ENCODE results near the gene RPL35. TPM values are rescaled to one million over a fixed set of nuclear protein-coding genes. Genes with fewer than 3 reads are reported as not detected.

The RPL35 gene
- total RNA-seq, 1 experiment from 2014 or later, result 1,637 TPM

DNA sequence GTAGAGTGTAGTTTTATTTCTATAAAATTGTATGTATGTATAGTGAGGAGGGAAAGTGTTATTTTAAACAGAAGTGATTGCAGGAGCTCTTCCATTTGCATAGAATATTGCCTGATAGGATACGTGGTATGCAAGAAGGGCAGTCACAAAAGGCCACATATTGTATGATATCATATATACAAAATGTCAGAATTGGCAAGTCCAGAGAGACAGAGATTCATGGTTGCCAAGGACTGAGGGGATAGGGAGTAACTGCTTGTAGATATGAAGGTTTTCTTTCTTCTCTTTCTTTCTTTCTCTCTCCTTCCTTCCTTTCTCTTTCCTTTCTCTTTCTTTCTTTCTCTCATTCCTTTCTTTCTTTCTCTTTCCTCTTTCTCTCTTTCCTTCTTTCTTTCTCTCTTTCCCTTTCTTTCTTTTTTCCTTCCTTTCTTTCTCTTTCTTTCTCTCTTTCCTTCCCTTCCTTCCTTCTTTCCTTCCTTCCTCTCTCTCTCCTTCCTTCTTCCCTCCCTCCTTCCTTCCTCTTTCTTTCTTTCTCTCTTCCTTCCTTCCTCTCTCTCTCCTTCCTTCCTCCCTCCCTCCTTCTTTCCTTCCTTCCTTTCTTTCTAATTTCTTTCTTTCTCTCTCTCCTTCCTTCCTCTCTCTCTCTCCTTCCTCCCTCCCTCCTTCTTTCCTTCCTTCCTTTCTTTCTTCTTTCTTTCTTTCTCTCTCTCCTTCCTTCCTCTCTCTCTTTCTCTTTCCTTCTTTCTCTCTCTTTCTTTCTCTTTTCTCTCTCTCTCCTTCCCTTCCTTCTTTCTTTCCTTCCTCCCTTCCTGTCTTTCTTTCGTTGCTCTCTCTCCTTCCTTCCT, 33.0 kb downstream of the RPL35 start:
- no peaks in the 10 kb centered on the region for H3K9me3 ChIP-seq (ENCODE audit: low read depth, low read length, poor library complexity, severe bottlenecking)
- DNase-seq (ENCODE audit: low spot score), result no peak
- H3K36me3 ChIP-seq (ENCODE audit: insufficient read depth, low read length, poor library complexity, severe bottlenecking), result no peaks in the 10 kb centered on the region

DNA sequence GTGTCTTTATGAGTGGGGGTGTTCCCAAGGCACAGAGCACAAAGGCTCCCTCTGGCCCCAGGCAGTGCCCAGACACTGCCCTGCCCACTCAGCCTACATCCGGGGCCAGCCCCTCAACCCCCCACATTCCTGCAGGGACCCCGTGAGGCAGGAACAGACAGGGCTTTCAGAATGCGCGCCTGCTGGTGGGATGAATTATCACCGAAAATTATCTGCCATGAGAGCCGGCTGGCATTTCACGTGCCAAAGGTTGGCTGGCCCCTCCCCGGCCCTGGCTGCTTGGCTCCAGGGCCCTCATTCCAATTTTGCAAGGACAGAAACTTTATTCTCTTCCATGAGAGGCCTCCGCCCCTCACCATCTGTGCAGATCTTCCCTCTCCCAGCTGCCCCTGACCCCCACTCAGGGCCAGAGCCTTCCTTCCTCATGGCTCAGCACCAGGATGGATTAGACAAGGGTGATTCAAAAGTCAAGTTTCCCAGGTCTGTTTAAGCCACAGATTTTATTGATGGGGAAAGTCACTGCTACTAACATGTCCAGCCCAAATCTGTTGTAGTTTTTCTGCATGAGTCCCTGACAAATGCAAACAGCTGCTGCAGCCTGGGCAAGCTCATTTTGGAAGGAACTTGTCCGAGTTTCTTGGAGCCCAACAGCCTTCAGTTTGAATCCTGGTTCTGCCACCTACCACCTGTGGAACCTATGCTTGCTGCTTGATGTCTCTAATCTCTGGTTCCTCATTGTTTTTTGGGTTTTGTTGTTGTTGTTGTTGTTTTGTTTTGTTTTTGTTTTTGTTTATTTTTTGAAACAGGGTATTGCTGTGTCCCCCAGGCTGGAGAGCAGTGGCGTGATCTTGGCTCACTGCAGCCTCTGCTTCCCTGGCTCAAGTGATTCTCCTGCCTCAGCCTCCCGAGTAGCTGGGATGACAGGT, 40.8 kb downstream of the RPL35 start:
- no TSS peak for BruUV-seq (replicated peaks)
- no peaks in the 10 kb centered on the region for H3K36me3 ChIP-seq (ENCODE audit: insufficient read depth, low read length, poor library complexity, severe bottlenecking)
- ChIA-PET POLR2A (ENCODE audit: low non-redundant PET) (no interaction called here), CTCF (no interaction called here)
- no peak overlapping the region for H3K4me3 ChIP-seq (ENCODE audit: low read depth, low read length, poor library complexity, severe bottlenecking)
- H3K27me3 ChIP-seq (replicated peaks; ENCODE audit: insufficient read depth, low read depth, low read length, poor library complexity), result no peaks in the 10 kb centered on the region
- H3K9me3 ChIP-seq (ENCODE audit: low read depth, low read length, poor library complexity, severe bottlenecking), result no peaks in the 10 kb centered on the region
- H3K27ac ChIP-seq (ENCODE audit: low read depth, low read length, poor library complexity, severe bottlenecking), result no peak overlapping the region
- no peaks in the 10 kb centered on the region for H3K4me1 ChIP-seq (ENCODE audit: insufficient read depth, low read length, poor library complexity, severe bottlenecking)
- DNase-seq (ENCODE audit: low spot score), result no peak
- intact Hi-C loops (cut with micrococcal nuclease; ENCODE audit: unreplicated experiment), result no loop called here
- TF ChIP-seq, protein P1, sequence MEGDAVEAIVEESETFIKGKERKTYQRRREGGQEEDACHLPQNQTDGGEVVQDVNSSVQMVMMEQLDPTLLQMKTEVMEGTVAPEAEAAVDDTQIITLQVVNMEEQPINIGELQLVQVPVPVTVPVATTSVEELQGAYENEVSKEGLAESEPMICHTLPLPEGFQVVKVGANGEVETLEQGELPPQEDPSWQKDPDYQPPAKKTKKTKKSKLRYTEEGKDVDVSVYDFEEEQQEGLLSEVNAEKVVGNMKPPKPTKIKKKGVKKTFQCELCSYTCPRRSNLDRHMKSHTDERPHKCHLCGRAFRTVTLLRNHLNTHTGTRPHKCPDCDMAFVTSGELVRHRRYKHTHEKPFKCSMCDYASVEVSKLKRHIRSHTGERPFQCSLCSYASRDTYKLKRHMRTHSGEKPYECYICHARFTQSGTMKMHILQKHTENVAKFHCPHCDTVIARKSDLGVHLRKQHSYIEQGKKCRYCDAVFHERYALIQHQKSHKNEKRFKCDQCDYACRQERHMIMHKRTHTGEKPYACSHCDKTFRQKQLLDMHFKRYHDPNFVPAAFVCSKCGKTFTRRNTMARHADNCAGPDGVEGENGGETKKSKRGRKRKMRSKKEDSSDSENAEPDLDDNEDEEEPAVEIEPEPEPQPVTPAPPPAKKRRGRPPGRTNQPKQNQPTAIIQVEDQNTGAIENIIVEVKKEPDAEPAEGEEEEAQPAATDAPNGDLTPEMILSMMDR (conservative IDR thresholded peaks at IDR 0.05; ENCODE audit: low read depth, low read length), result no peak
- TF ChIP-seq EZH2 (IDR thresholded peaks at IDR 0.05; ENCODE audit: borderline replicate concordance, low read depth, low read length, poor library complexity, severe bottlenecking), result no peak

More for the DNA sequence above, 33.0 kb downstream of the RPL35 start:
- TF ChIP-seq EZH2 (IDR thresholded peaks at IDR 0.05; ENCODE audit: borderline replicate concordance, low read depth, low read length, poor library complexity, severe bottlenecking), result no peak
- TF ChIP-seq, protein P1 (conservative IDR thresholded peaks at IDR 0.05; ENCODE audit: low read depth, low read length), result no peak
- POLR2A ChIA-PET (ENCODE audit: low non-redundant PET), result no interaction called here
- intact Hi-C loops (cut with micrococcal nuclease; ENCODE audit: unreplicated experiment), result no loop called here
- Histone ChIP-seq H3K4me3 (ENCODE audit: low read depth, low read length, poor library complexity, severe bottlenecking) (no peak overlapping the region), H3K27ac (ENCODE audit: low read depth, low read length, poor library complexity, severe bottlenecking) (no peak overlapping the region), H3K4me1 (ENCODE audit: insufficient read depth, low read length, poor library complexity, severe bottlenecking) (peaks cover 12% of the 10 kb centered on the region), H3K27me3 (replicated peaks; ENCODE audit: insufficient read depth, low read depth, low read length, poor library complexity) (no peaks in the 10 kb centered on the region)
- CTCF ChIA-PET, result interaction anchor here (0.6 to 1.0 kb wide), 2 partner anchors 24 to 43 kb away, joined by 3 to 6 read pairs; partner anchors contain the start of gene WDR38
- BruUV-seq (replicated peaks), result no TSS peak

DNA sequence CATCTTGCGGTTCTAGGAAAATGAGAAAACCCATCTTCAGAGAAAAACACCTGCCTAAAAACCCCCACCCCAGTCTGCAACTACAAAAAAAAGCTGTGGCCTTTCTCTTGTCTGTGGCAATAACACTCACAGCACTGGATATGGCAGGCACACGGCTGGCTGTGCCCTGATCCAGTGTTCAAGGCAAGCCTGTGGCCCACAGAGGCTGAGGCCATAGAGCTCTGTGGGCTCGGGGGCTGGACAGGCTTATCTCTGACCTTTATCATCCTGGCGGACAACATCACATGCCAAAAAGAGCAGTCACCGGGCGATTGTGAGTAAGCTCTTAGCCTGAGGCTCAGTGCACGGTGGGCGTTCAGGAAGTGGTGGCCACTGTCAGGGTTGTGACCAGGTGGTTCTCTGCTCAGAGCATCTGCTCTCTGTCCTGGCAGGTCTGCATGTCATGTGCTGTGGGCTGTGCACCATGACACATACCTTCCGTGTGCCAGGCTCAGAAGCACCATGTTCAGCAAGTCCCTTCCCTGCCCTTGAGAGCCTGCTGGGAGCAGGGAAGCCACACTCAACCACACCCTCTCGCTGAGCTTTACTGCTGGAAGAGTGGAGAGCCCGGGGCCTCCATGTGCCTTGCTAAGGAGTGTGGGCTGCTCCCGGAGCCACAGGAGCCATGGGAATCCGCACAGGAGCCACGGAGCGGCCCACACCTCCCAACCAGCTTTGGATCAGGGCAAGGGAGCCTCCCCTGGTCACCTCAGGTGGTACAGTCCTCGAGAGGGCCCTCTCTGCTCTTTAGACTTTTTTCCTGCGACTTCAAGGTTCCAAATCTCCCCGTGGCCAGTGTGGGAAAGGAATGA, 43.1 kb downstream of the RPL35 start:
- H3K27me3 ChIP-seq (replicated peaks; ENCODE audit: insufficient read depth, low read depth, low read length, poor library complexity), result no peaks in the 10 kb centered on the region
- no peak overlapping the region for H3K27ac ChIP-seq (ENCODE audit: low read depth, low read length, poor library complexity, severe bottlenecking)
- ChIA-PET POLR2A (ENCODE audit: low non-redundant PET) (no interaction called here), CTCF (no interaction called here)
- H3K9me3 ChIP-seq (ENCODE audit: low read depth, low read length, poor library complexity, severe bottlenecking), result no peaks in the 10 kb centered on the region
- no peaks in the 10 kb centered on the region for H3K36me3 ChIP-seq (ENCODE audit: insufficient read depth, low read length, poor library complexity, severe bottlenecking)
- no TSS peak for BruUV-seq (replicated peaks)
- H3K4me3 ChIP-seq (ENCODE audit: low read depth, low read length, poor library complexity, severe bottlenecking), result no peak overlapping the region
- TF ChIP-seq EZH2 (IDR thresholded peaks at IDR 0.05; ENCODE audit: borderline replicate concordance, low read depth, low read length, poor library complexity, severe bottlenecking), result no peak
- TF ChIP-seq, protein P1 (conservative IDR thresholded peaks at IDR 0.05; ENCODE audit: low read depth, low read length), result no peak
- DNase-seq (ENCODE audit: low spot score), result no peak
- intact Hi-C loops (cut with micrococcal nuclease; ENCODE audit: unreplicated experiment), result no loop called here
- H3K4me1 ChIP-seq (ENCODE audit: insufficient read depth, low read length, poor library complexity, severe bottlenecking), result no peaks in the 10 kb centered on the region

Data from A673 (cell line).